Measurements from ENCODE around the gene ATP7B. TPM values are rescaled to one million over a fixed set of nuclear protein-coding genes. Genes with fewer than 3 reads are reported as not detected.
"Not testable (repeated sequence)": the region's sequence is repeated elsewhere in the genome, so short reads cannot be mapped to it uniquely, and the experiment has no call there.

The ATP7B gene
- total RNA-seq, 1 experiment from 2014 or later, result 0.84 TPM

GRCh38 chr13:51922771-51923480 is 88.3 kb downstream of the ATP7B start:
- DNase-seq (ENCODE audit: low read depth), result no peak

- DNase-seq (ENCODE audit: low read depth), result peak; percentile 9
Observed at GRCh38 chr13:51921790-51922740, 89.2 kb downstream of the ATP7B start.

GRCh38 chr13:51920786-51921185 is 90.5 kb downstream of the ATP7B start:
- DNase-seq (ENCODE audit: low read depth), result no peak

GRCh38 chr13:51920267-51920666 is 91.0 kb downstream of the ATP7B start:
- DNase-seq (ENCODE audit: low read depth), result no peak

GRCh38 chr13:51919531-51919930 is 91.7 kb downstream of the ATP7B start:
- no peak for DNase-seq (ENCODE audit: low read depth)

GRCh38 chr13:51916962-51917361 is 94.3 kb downstream of the ATP7B start:
- no peak for DNase-seq (ENCODE audit: low read depth)

GRCh38 chr13:51916051-51916818 is 95.0 kb downstream of the ATP7B start:
- DNase-seq (ENCODE audit: low read depth), result no peak

- no peak for DNase-seq (ENCODE audit: low read depth)
Observed at GRCh38 chr13:51914137-51914493, 97.1 kb downstream of the ATP7B start.

- no peak for DNase-seq (ENCODE audit: low read depth)
Observed at GRCh38 chr13:51913421-51914136, 97.7 kb downstream of the ATP7B start.

GRCh38 chr13:51912511-51913225 is 98.6 kb downstream of the ATP7B start:
- no peak for DNase-seq (ENCODE audit: low read depth)

GRCh38 chr13:51912091-51912490 is 99.2 kb downstream of the ATP7B start:
- peak; percentile 9 for DNase-seq (ENCODE audit: low read depth)

GRCh38 chr13:51910508-51910907 is 100.7 kb downstream of the ATP7B start:
- DNase-seq (ENCODE audit: low read depth), result no peak

GRCh38 chr13:51909265-51909664 is 102.0 kb downstream of the ATP7B start:
- DNase-seq (ENCODE audit: low read depth), result not testable (repeated sequence)

GRCh38 chr13:51907040-51907732 is 104.1 kb downstream of the ATP7B start:
- no peak for DNase-seq (ENCODE audit: low read depth)

- DNase-seq (ENCODE audit: low read depth), result peak; percentile 5
Observed at GRCh38 chr13:51906581-51906980, 104.7 kb downstream of the ATP7B start.

- no peak for DNase-seq (ENCODE audit: low read depth)
Observed at GRCh38 chr13:51905787-51906186, 105.5 kb downstream of the ATP7B start.

- no peak for DNase-seq (ENCODE audit: low read depth)
Observed at GRCh38 chr13:51902776-51903175, 108.5 kb downstream of the ATP7B start.

- no peak for DNase-seq (ENCODE audit: low read depth)
Observed at GRCh38 chr13:51900471-51900870, 110.8 kb downstream of the ATP7B start.

- DNase-seq (ENCODE audit: low read depth), result peak; percentile 29
Observed at GRCh38 chr13:51895906-51896888, 115.1 kb downstream of the ATP7B start.
